ENCODE data around the gene DAPK1. TPM values are rescaled to one million over a fixed set of nuclear protein-coding genes. Genes with fewer than 3 reads are reported as not detected.

The DAPK1 gene
- total RNA-seq, 4 donors from 2014 or later: 14.5 to 28.3 (median 20.7) TPM

GRCh38 chr9:87671478-87671877 lies 173.8 kb downstream of the DAPK1 start:
- H3K27me3 ChIP-seq: no peaks in the 10 kb centered on the region
- TF ChIP-seq EP300 (IDR thresholded peaks at IDR 0.05; ENCODE audit: low read depth): no peak
- TF ChIP-seq CTCF (IDR thresholded peaks at IDR 0.05): no peak
- no peak for TF ChIP-seq POLR2AphosphoS5 (IDR thresholded peaks at IDR 0.05)
- no peak for TF ChIP-seq POLR2A (IDR thresholded peaks at IDR 0.05)
- H3K4me1 ChIP-seq: peaks cover 0 to under 1% (median 0%) of the 10 kb centered on the region in 4 donors
- no peaks in the 10 kb centered on the region for H3K36me3 ChIP-seq
- in situ Hi-C loops (cut with MboI; ENCODE audit: low pct_ligation_motif_present in 1 of 4, low pct_unique_long_range_greater_than_20kb in 1 of 4, low sequenced_read_pairs in 3 of 4) (loop anchor here in 2 of 4 donors (10.0 to 25.0 kb wide), 2 partner anchors 337 to 1259 kb away; no protein-coding TSS in a partner anchor), intact Hi-C loops (cut with DNase I; ENCODE audit: low total_unique reads) (no loop called here)
- H3K9me3 ChIP-seq: peaks cover 6 to 9% of the 10 kb centered on the region in 2 donors
- no peak for DNase-seq
- no peak overlapping the region for H3K4me3 ChIP-seq
- WGBS, 2 donors (ENCODE audit: low coverage in 1 of 2): 60 to 67% methylated on average over 5 to 6 of the region's 6 CpGs
- H3K27ac ChIP-seq: no peak overlapping the region

- in situ Hi-C loops (cut with MboI; ENCODE audit: low pct_ligation_motif_present in 1 of 4, low pct_unique_long_range_greater_than_20kb in 1 of 4, low sequenced_read_pairs in 3 of 4) (loop anchor here in 2 of 4 donors (10.0 to 25.0 kb wide), 2 partner anchors 337 to 1260 kb away; no protein-coding TSS in a partner anchor), intact Hi-C loops (cut with DNase I; ENCODE audit: low total_unique reads) (no loop called here)
- TF ChIP-seq CTCF (IDR thresholded peaks at IDR 0.05): no peak
- no peak for TF ChIP-seq EP300 (IDR thresholded peaks at IDR 0.05; ENCODE audit: low read depth)
- no peak for TF ChIP-seq POLR2AphosphoS5 (IDR thresholded peaks at IDR 0.05)
- TF ChIP-seq POLR2A (IDR thresholded peaks at IDR 0.05): no peak
- DNase-seq: no peak
- Histone ChIP-seq H3K9me3 (peaks cover 3 to 5% of the 10 kb centered on the region in 2 donors), H3K4me1 (peaks cover 0 to 5% (median 0%) of the 10 kb centered on the region in 4 donors), H3K36me3 (no peaks in the 10 kb centered on the region), H3K27ac (no peak overlapping the region), H3K4me3 (no peak overlapping the region), H3K27me3 (no peaks in the 10 kb centered on the region)
- WGBS, 2 donors (ENCODE audit: low coverage in 1 of 2): 89% methylated on average over 5 of the region's 9 CpGs; no CpG with 5 or more reads in 1 of the 2 donors
These were observed 174.3 kb downstream of the DAPK1 start for GRCh38 chr9:87671925-87672324.

DNA sequence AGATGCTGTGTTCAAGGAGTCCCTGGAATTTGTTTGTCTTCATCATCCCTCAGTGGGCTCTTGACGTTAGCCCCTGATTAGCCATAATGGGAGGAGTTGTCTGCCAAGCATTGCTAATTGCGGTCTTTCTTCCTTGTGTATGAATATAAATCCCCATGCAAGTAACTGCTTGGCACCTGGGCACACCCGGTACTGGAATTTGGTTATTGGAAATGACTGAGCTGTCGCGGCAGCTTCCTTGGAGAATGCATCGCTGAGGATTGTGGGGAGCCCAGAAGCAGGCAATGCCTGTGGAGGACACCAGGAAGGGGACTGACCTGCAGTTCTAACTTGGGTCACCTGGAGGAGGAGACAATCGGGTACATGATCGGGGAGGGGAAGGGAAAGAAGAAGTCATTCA lies 174.9 kb downstream of the DAPK1 start:
- peaks cover 0 to 5% (median 0%) of the 10 kb centered on the region in 4 donors for H3K4me1 ChIP-seq
- in situ Hi-C loops (cut with MboI; ENCODE audit: low pct_ligation_motif_present in 1 of 4, low pct_unique_long_range_greater_than_20kb in 1 of 4, low sequenced_read_pairs in 3 of 4): loop anchor here in 2 of 4 donors (10.0 to 25.0 kb wide), 2 partner anchors 338 to 1260 kb away; no protein-coding TSS in a partner anchor
- no peak overlapping the region for H3K4me3 ChIP-seq
- no peak for DNase-seq
- H3K9me3 ChIP-seq: no peaks in the 10 kb centered on the region
- no peak overlapping the region for H3K27ac ChIP-seq
- H3K36me3 ChIP-seq: no peaks in the 10 kb centered on the region
- intact Hi-C loops (cut with DNase I; ENCODE audit: low total_unique reads): no loop called here
- H3K27me3 ChIP-seq: no peaks in the 10 kb centered on the region
- TF ChIP-seq POLR2A (IDR thresholded peaks at IDR 0.05) (no peak), CTCF (IDR thresholded peaks at IDR 0.05) (no peak), POLR2AphosphoS5 (IDR thresholded peaks at IDR 0.05) (no peak), EP300 (IDR thresholded peaks at IDR 0.05; ENCODE audit: low read depth) (no peak)
- WGBS, 2 donors (ENCODE audit: low coverage in 1 of 2): 75 to 83% methylated on average over 2 to 8 of the region's 8 CpGs

DNA sequence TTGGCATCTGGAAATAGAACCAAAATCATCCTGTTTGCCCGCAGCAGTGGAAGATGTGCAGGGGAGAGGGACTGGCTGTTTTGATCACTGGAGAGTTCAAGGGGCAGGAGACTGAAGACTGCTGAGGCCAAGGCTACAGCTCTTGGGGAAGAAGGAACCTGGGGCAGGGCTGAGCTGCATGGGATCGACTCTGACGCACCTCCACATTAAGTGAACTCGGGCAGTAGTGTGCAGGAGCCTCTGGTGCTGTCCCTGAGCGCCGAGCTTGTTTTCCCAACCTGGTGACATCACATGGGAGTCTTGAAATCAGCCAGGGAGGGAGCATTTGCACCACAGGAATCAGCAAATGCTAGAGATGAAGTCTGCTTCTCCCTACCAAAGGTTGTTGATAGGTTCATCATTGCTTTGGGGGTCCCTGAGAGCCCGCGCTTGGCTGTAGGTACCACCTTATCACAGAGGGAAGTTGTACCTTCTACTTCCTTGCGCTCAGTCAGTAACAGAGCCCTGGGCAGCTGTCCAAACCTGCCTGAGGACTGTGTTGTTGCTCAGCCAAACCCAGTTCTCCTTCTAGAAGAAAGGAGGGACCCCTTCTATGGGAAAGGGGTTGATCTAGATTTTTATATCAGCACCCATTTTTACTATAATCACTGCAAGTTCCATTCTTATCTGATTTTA lies 175.9 kb downstream of the DAPK1 start:
- Histone ChIP-seq H3K36me3 (no peaks in the 10 kb centered on the region), H3K27me3 (no peaks in the 10 kb centered on the region), H3K4me3 (no peak overlapping the region), H3K27ac (no peak overlapping the region), H3K4me1 (peaks cover 0 to 5% (median 0%) of the 10 kb centered on the region in 4 donors), H3K9me3 (no peaks in the 10 kb centered on the region)
- TF ChIP-seq POLR2A (IDR thresholded peaks at IDR 0.05) (no peak), EP300 (IDR thresholded peaks at IDR 0.05; ENCODE audit: low read depth) (no peak)
- intact Hi-C loops (cut with DNase I; ENCODE audit: low total_unique reads): no loop called here
- WGBS, 2 donors (ENCODE audit: low coverage in 1 of 2): 89% methylated on average over 9 of the region's 9 CpGs; no CpG with 5 or more reads in 1 of the 2 donors
- no peak for DNase-seq
- in situ Hi-C loops (cut with MboI; ENCODE audit: low pct_ligation_motif_present in 1 of 4, low pct_unique_long_range_greater_than_20kb in 1 of 4, low sequenced_read_pairs in 3 of 4): loop anchor here in 2 of 4 donors (10.0 to 25.0 kb wide), 2 partner anchors 339 to 1261 kb away; no protein-coding TSS in a partner anchor

All from transverse colon (tissue), 4 donors.